Mesodermal cell (in vitro differentiated cells): Measurements from ENCODE around the gene RFPL4A.
"Not testable (repeated sequence)": the region's sequence is repeated elsewhere in the genome, so short reads cannot be mapped to it uniquely, and the experiment has no call there.

Experiments
- H3K27ac ChIP-seq: 2 replicates; pipeline ENCODE4 v1.7.0; 2013; ENCODE audit warnings: mild to moderate bottlenecking, low read depth, low read length, moderate library complexity; ENCODE audit not compliant: severe bottlenecking
- H3K36me3 ChIP-seq: 2 replicates; pipeline ENCODE4 v1.7.1; 2013; ENCODE audit warnings: mild to moderate bottlenecking, low read length, moderate library complexity; ENCODE audit not compliant: control insufficient read depth, insufficient read depth
- H3K4me1 ChIP-seq: one replicate; pipeline ENCODE4 v1.7.1; 2013; ENCODE audit warnings: mild to moderate bottlenecking, low read length; ENCODE audit not compliant: insufficient read depth, control insufficient read depth, poor library complexity, severe bottlenecking
- H3K4me3 ChIP-seq: 2 replicates; pipeline ENCODE4 v1.7.0; 2013; ENCODE audit warnings: low read length, control low read depth, mild to moderate bottlenecking; ENCODE audit not compliant: insufficient read depth, poor library complexity, severe bottlenecking; ENCODE audit errors: extremely low read depth
- H3K9me3 ChIP-seq: 2 replicates; pipeline ENCODE4 v1.7.1; 2013; ENCODE audit warnings: mild to moderate bottlenecking, low read length, moderate library complexity; ENCODE audit not compliant: control insufficient read depth
- WGBS, 2 experiments: methylation state at CpG; one replicate each; pipeline ENCODE4 v1.1.5; 2013; ENCODE audit warnings: missing lambda C conversion rate in 2 of 2; ENCODE audit not compliant: insufficient coverage in 2 of 2; 5-methylcytosine and 5-hydroxymethylcytosine counted together

Gene RFPL4A

DNA sequence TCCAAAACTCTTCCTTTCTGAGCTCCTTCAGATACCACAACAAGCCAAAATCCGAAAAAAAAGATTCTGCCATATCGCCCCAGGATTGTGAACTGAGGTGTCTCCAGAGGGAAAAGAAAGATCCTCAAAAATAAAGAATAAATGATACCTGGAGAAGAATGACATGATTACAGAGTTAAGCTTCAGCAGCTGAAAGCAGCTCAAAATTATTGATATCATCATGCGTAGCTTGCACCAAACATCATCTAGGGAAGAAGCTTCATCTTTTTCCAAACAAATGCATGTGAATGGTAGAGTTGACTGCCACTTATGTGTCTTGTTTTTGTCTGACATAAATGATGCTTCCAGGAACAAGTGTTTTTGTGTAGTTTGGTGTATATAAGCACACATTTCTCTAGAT, 20.6 kb upstream of the RFPL4A start, which contains the start of gene NLRP9:
Gene NLRP9, minus strand, starts transcription at position 101 of the 400 bp plus-strand sequence. Its CDS starts 28 bp downstream, at position 73.
- Histone ChIP-seq H3K27ac (no peak within 1 kb of the TSS), H3K4me3 (no peak within 1 kb of the TSS), H3K36me3 (no peaks in the 10 kb centered on the region), H3K4me1 (no peaks in the 10 kb centered on the region), H3K9me3 (peaks cover 26% of the 10 kb centered on the region)
- WGBS, 2 experiments: 100% methylated on average over 1 of the region's 3 CpGs

- H3K4me3 ChIP-seq: no peak overlapping the region
- 70 to 80% methylated on average over 1 to 2 of the region's 6 CpGs for WGBS, 2 experiments
- no peaks in the 10 kb centered on the region for H3K36me3 ChIP-seq
- H3K27ac ChIP-seq: no peak overlapping the region
- no peaks in the 10 kb centered on the region for H3K4me1 ChIP-seq
- H3K9me3 ChIP-seq: peaks cover 24% of the 10 kb centered on the region
Observed at GRCh38 chr19:55750715-55751114, 8.2 kb upstream of the RFPL4A start.

DNA sequence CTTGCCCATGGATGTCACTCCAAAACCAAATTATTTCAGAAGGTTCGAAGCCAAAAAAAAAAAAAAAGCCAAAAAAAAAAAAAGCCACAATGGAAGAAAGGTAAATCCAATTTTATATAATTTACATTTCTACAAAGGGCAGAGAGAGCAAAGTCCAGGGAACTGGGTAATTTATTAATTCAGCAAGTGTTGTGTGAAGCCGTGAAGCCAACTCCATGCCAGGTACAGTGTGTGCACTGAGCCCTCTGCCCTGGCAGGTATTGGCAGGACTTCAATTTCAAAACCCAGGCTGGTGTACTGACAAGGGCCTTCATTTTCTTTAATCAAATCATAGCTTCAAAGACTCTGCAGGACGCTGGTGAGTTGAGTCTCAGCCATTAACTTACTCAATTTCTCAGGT, 5.5 kb upstream of the RFPL4A start:
- peaks cover 28% of the 10 kb centered on the region for H3K9me3 ChIP-seq
- 30 to 100% methylated on average over 1 to 2 of the region's 3 CpGs for WGBS, 2 experiments
- H3K27ac ChIP-seq: no peak overlapping the region

DNA sequence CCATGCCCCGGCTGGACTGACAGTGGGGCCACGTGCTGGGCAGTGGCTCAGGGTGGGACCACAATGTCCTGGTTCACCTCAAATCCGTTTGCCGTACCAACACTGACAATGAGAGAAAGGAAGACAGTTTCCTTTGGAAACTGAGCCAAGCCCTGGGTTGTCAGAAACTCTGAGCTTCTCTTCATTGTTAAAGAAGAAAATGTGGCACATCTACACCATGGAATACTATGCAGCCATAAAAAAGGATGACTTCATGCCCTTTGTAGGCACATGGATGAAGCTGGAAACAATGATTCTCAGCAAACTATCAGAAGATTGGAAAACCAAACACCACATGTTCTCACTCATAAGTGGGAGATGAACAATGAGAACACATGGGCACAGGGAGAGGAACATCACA, 2.1 kb upstream of the RFPL4A start:
- H3K36me3 ChIP-seq: not testable (repeated sequence)
- WGBS, 2 experiments: 50 to 60% methylated on average over 3 to 4 of the region's 4 CpGs

More for the DNA sequence above, 5.5 kb upstream of the RFPL4A start:
- Histone ChIP-seq H3K4me1 (no peaks in the 10 kb centered on the region), H3K4me3 (no peak overlapping the region), H3K36me3 (no peaks in the 10 kb centered on the region)

DNA sequence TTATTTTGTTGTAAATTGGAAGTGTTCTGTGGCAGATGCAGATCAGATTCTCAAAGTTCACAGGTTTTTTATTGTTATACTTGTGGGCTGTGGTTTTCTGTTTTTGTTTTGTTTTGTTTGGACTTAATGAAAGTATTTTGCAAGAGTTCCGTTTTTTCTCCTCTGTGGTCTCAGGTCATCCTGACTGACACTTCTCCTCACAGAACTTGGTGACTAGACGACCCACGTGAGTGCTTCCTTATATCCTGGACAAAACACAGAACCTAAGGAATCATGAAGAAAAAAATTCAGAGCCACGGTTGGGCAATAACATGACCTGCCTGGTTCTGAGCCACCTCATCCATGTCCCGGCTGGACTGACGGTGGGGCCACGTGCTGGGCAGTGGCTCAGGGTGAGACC, 7.6 kb downstream of the RFPL4A start:
- 65 to 70% methylated on average over 5 to 7 of the region's 7 CpGs for WGBS, 2 experiments
- H3K27ac ChIP-seq: no peak overlapping the region
- no peaks in the 10 kb centered on the region for H3K36me3 ChIP-seq
- peaks cover 17% of the 10 kb centered on the region for H3K9me3 ChIP-seq
- no peaks in the 10 kb centered on the region for H3K4me1 ChIP-seq
- no peak overlapping the region for H3K4me3 ChIP-seq

More for the DNA sequence above, 2.1 kb upstream of the RFPL4A start:
- H3K4me1 ChIP-seq, H3K4me3 ChIP-seq, H3K27ac ChIP-seq: not testable (repeated sequence)
- peaks cover 36% of the 10 kb centered on the region for H3K9me3 ChIP-seq

DNA sequence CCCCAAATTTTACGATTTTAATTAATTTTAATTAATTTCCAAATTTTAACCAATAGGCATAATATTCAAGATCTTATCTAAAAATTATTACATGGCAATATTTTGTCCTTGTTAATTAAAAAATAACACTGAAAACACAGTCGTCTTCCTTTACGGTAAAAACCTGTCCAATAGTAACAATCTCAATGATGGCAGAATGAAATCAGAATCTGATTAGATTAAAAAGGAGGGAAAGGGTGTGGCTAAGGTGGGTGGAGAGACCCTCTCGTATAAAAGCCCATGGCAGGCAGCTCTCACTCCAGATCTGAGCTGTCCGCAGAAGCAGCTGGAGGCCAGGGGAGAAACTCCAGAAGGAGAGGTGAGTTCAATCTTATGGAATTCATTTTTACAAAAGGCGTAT, 9.9 kb downstream of the RFPL4A start, which contains the start of gene RFPL4AL1:
Gene RFPL4AL1, plus strand, starts transcription at position 301 of the 400 bp plus-strand sequence. CDS start 2,687 bp downstream, outside the sequence.
- H3K4me3 ChIP-seq, H3K27ac ChIP-seq, H3K4me1 ChIP-seq, H3K36me3 ChIP-seq: not testable (repeated sequence)
- peaks cover 18% of the 10 kb centered on the region for H3K9me3 ChIP-seq
- 54 to 57% methylated on average over 2 of the region's 6 CpGs for WGBS, 2 experiments

GRCh38 chr19:55769632-55770031, 10.7 kb downstream of the RFPL4A start:
- H3K9me3 ChIP-seq: peaks cover 18% of the 10 kb centered on the region
- WGBS, 2 experiments: 0% methylated on average over 1 of the region's 3 CpGs; no CpG with 5 or more reads in 1 of the 2 experiments

GRCh38 chr19:55777528-55777927, 18.6 kb downstream of the RFPL4A start:
- H3K4me1 ChIP-seq: no peaks in the 10 kb centered on the region
- 67 to 68% methylated on average over 7 of the region's 7 CpGs for WGBS, 2 experiments

More at GRCh38 chr19:55769632-55770031, 10.7 kb downstream of the RFPL4A start:
- H3K36me3 ChIP-seq, H3K27ac ChIP-seq, H3K4me3 ChIP-seq, H3K4me1 ChIP-seq: not testable (repeated sequence)

GRCh38 chr19:55778331-55778730, 19.4 kb downstream of the RFPL4A start:
- H3K9me3 ChIP-seq: peaks cover 34% of the 10 kb centered on the region
- WGBS, 2 experiments: 66 to 79% methylated on average over 11 to 15 of the region's 16 CpGs

More at GRCh38 chr19:55777528-55777927, 18.6 kb downstream of the RFPL4A start:
- Histone ChIP-seq H3K9me3 (peaks cover 32% of the 10 kb centered on the region), H3K4me3 (no peak overlapping the region), H3K27ac (no peak overlapping the region), H3K36me3 (no peaks in the 10 kb centered on the region)

GRCh38 chr19:55781112-55781511, 22.2 kb downstream of the RFPL4A start:
- Histone ChIP-seq H3K4me3 (no peak overlapping the region), H3K9me3 (peaks cover 43% of the 10 kb centered on the region), H3K4me1 (no peaks in the 10 kb centered on the region), H3K27ac (no peak overlapping the region), H3K36me3 (no peaks in the 10 kb centered on the region)
- WGBS, 2 experiments: 73 to 86% methylated on average over 3 of the region's 5 CpGs

More at GRCh38 chr19:55778331-55778730, 19.4 kb downstream of the RFPL4A start:
- Histone ChIP-seq H3K4me3 (no peak overlapping the region), H3K4me1 (no peaks in the 10 kb centered on the region), H3K36me3 (no peaks in the 10 kb centered on the region), H3K27ac (no peak overlapping the region)

DNA sequence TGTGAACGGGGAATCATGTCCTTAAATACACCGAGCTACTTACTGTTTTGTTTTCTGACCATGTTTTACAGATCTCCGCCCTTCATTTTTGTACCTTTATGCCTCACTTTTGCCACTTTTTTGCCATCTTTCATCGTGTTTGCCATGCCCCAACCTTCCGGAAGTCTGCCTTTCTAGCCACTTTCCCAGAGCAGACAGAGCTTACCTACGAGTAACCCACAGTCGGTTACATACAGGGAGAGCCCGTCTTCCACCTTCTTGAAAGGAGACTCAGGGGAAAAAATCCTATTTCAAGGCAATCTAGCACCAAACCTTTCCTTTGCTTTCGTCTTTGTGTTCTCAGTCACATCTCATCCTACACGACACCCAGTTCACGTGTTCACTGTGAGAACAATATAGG, 36.1 kb downstream of the RFPL4A start:
- WGBS, 2 experiments: 77 to 78% methylated on average over 7 to 9 of the region's 11 CpGs
- Histone ChIP-seq H3K4me1 (no peaks in the 10 kb centered on the region), H3K9me3 (peaks cover 65% of the 10 kb centered on the region), H3K27ac (no peak overlapping the region), H3K4me3 (no peak overlapping the region), H3K36me3 (no peaks in the 10 kb centered on the region)
